Epidermal melanocyte (primary cell): ENCODE data around the gene SERPINB5.
A peak's percentile ranks its signal among the peaks of the same experiment; 100 is the strongest.
"Not testable (repeated sequence)": the region's sequence is repeated elsewhere in the genome, so short reads cannot be mapped to it uniquely, and the experiment has no call there.

Source experiments
- DNase-seq: peaks from one replicate; pipeline ENCODE4 v3.0.0; 2011; ENCODE audit warnings: low spot score; ENCODE audit not compliant: insufficient read length

Gene SERPINB5

GRCh38 chr18:63476668-63477067 lies at the start of gene SERPINB5:
SERPINB5 (plus strand) TSS chr18:63476958; CDS start chr18:63484429, 7,471 bp downstream.
- DNase-seq, result no peak

DNA sequence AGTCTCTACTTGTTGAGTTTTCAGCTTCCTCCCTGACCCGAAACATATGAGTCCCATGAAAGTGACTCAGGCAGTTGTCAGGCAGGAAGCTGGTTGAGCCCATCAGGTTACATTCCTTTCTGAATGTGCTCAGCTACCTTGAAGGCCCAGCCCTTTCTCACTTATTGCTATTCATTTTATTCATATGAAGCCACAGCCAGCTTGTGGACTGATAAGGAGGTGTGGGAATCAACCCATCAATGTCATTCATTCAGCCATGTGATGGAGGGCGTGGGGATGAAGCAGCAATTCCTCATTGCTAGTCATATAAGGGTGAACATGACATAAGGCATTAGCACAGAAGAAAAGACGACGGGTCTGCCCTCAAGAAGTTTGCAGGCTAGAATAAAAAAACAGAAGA lies 49.2 kb upstream of the SERPINB5 start:
- DNase-seq, result no peak

- DNase-seq, result no peak
These were observed 46.2 kb upstream of the SERPINB5 start for GRCh38 chr18:63430526-63430925.

GRCh38 chr18:63431180-63431579 lies 45.6 kb upstream of the SERPINB5 start:
- DNase-seq, result no peak

- DNase-seq, result no peak
These were observed 43.4 kb upstream of the SERPINB5 start for GRCh38 chr18:63433334-63433866.

DNA sequence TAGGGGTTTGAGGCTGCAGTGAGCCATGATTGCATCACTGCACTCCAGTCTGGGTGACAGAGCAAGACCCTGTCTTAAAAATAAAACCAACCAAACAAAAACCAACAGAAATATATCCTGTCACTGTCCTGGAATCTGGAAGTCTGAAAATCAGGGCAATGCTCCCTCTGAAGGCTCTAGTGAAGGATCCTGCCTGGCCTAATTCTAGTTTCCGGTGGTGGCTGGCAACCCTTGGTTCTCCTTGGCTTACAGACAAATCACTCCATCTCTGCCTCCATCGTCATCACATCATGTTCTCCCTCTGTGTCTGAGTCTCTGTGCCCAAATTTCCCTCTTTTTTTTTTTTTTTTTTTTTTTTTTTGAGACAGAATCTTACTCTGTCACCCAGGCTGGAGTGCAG lies 38.6 kb upstream of the SERPINB5 start:
- DNase-seq, result no peak

DNA sequence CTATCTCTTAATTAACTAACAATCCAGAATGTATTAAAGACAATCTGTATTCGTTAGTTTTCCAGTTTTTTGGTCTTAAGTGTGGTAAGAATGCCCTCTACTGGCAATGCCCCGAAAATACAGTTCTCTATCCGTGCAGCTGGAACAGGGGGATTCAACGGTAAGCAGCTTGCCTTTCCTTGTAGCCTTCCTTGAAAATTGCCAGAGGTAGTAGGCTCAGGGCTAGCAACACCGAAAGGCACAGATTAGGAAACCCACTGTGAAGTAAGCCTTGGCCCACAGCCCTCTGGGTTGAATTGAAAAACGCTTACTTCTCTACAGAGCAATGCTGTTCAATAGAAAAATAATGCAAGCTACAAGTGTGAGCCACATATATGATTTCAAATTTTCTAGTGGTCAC lies 37.4 kb upstream of the SERPINB5 start:
- DNase-seq, result peak; percentile 44

- DNase-seq, result peak; percentile 27
These were observed 36.5 kb upstream of the SERPINB5 start for GRCh38 chr18:63440219-63440618.

DNA sequence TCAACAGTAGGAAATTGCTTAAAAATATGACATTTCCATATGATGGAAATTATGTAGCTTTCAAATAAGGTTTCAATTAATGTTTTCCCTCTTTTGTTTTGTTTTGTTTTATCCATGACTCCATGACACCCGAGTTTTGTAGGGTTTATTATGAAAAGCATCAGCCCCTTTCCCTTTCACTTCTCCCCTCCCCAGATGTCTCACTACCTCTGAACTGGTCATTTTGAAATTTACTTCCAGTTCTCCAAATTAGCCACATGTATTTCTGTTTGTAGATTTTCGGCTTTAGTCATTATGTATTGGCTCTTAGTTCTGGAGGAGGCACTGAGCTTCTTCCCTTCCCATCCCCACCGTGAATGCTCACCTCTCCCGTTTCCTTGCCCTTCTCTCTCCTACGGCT lies 35.9 kb upstream of the SERPINB5 start:
- no peak for DNase-seq

DNA sequence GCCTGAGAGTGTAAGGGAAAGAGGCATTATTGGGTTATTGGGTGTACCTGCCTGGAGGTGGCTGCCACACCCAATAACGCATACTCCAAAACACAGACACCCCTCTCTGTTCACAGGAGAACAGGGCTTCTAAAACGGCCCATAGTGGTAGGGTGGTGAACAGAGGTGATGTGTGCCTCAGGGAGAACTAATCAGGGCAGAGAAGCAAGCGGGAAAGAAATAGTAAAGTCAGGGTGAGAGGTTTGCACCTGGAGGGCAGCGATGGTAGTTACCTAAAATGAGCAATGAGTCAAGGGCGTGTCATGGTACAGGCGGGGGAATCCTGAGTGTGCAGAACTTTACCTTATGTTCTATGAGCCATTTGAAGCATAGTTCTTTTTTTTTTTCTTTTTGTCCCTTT lies 32.9 kb upstream of the SERPINB5 start:
- no peak for DNase-seq

GRCh38 chr18:63444580-63444979 lies 32.2 kb upstream of the SERPINB5 start:
- DNase-seq, result peak; percentile 32

GRCh38 chr18:63445037-63445436 lies 31.7 kb upstream of the SERPINB5 start:
- no peak for DNase-seq

GRCh38 chr18:63446266-63446665 lies 30.5 kb upstream of the SERPINB5 start:
- no peak for DNase-seq

GRCh38 chr18:63447066-63447465 lies 29.7 kb upstream of the SERPINB5 start:
- no peak for DNase-seq

- DNase-seq, result no peak
These were observed 27.3 kb upstream of the SERPINB5 start for GRCh38 chr18:63449426-63449825.

DNA sequence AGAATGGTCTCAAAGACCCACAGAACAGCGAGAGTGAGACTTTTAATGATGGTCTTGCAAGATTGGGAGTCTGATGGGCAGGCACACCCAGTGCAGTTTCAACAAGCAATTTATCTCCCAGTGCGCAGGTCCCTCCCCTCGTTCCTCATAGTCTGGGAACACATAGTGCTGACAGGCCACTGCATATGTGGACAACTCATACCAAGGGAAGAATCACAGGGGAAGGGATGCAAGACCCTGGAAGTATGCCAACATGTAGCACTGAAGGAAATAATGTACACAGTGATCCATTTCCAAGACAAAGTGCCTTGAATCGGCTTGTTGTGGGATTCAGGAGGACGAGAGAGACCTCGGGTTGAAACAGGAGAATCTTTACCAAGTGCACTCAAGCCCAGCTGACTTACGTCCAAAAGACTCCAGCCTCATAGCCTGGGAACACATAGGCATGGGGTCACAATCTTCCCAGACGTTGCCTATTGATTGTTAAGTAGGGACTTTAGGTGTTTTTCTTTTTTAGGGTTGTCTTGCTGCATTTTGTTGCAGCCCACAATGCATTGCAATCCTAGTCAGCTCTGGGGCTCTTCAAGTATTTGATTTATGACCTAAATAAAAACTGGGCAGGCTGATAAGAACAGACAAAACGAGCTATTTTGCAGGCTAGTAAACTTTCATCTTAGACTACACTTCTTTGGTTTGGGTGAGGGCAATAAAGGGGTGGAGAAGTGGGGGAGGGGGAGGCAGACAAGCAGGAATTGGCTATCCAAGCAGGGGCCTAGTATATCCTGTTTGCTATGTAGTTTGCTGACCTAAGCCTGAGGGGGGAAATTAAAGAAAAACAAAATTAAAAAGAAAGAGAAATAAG lies 24.7 kb upstream of the SERPINB5 start:
- DNase-seq, result no peak

GRCh38 chr18:63452751-63453150 lies 24.0 kb upstream of the SERPINB5 start:
- DNase-seq, result not testable (repeated sequence)

DNA sequence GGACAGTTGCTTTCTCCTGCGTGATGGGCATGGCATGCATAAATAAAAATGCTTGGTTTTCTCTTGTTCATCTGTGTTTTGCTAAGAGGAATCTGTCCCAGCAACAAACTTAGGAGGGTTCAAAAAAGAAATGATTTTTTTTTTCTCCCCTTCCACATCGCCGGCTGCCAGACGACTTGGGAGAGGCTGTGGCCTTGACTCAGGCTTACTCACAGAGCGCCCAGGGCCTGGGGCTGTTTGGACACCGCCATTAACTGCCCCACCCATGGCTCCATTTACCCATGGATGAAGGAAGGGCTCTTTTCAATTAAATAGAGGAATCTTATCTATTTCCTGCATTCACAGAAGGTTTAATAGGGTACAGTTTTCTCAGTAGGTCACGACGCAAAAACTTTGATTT lies 22.3 kb upstream of the SERPINB5 start:
- no peak for DNase-seq

- no peak for DNase-seq
These were observed 18.8 kb upstream of the SERPINB5 start for GRCh38 chr18:63457977-63458376.

DNA sequence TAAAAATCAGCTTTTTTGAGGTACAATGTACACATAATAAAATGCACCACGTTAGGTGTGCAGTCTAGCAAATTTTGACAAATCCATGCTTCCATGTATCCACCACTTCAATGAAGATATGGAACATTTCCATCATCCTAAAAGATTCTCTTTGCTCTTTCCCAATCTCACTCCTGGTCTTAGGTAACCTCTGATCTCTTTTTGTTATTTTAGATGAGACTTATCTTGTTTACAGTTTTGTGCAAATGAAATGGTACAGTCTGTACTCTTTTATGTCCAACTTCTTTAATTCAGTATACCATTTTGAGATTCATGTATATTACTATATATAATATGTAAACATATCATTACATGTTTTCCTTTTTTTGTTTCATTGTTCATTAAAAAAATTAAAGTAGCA lies 16.3 kb upstream of the SERPINB5 start:
- DNase-seq, result no peak

- no peak for DNase-seq
These were observed 12.3 kb upstream of the SERPINB5 start for GRCh38 chr18:63464434-63464833.

- no peak for DNase-seq
These were observed 11.7 kb upstream of the SERPINB5 start for GRCh38 chr18:63465059-63465458.

DNA sequence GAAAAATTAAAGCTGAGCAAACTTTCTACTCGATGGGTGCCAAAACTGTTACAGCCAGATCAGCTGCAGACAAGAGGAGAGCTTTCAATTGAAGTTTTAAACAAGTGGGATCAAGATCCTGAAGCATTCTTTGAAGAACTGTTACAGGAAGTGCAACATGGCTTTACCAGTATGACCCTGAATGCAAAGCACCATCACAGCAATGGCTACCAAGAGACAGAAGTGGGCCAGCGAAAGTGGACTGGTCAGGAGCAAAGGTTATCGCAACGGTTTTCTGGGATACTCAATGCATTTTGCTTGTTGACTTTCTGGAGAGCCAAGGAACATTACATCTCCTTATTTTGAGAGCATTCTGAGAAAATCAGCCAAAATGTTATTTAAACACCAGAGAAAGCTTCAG lies 9.1 kb upstream of the SERPINB5 start:
- no peak for DNase-seq
